Natural killer cell treated with Interleukin-12 subunit alpha and Interleukin-12 subunit beta and Interleukin-15 and Interleukin-18, amount 100 ng/mL, for 72 hours (primary cell): ENCODE measurements around the gene ZDHHC3. TPM values are rescaled to one million over a fixed set of nuclear protein-coding genes. Genes with fewer than 3 reads are reported as not detected.

ENCODE experiments used
- ATAC-seq, 2 donors: fragments of 150-1000 bp; cut with Tn5 transposase in 1 of 2; sonication (Bioruptor Pico), chemical (Tn5 transposase) in 1 of 2; 2 replicates each; pipeline ENCODE4 v1.10.0; 2021
- DNase-seq: peaks from one replicate; pipeline ENCODE4 v3.0.0; 2022; ENCODE audit warnings: low spot score
- H3K27ac Mint-ChIP-seq, 2 donors: 1 replicate in 1 of 2; 2 replicates in 1 of 2; pipeline ENCODE4 v1.8.0; 2022; ENCODE audit warnings: mixed read lengths in 2 of 2, mild to moderate bottlenecking in 1 of 2, moderate library complexity in 1 of 2
- H3K27me3 Mint-ChIP-seq, 2 donors: 1 replicate in 1 of 2; 2 replicates in 1 of 2; pipeline ENCODE4 v1.8.0; 2022; ENCODE audit warnings: mixed read lengths in 2 of 2
- H3K36me3 Mint-ChIP-seq: one replicate; pipeline ENCODE4 v1.8.0; 2022; ENCODE audit warnings: mixed read lengths
- H3K4me1 Mint-ChIP-seq, 2 donors: 1 replicate in 1 of 2; 2 replicates in 1 of 2; pipeline ENCODE4 v1.8.0; 2022; ENCODE audit warnings: low read depth in 2 of 2, mixed read lengths in 2 of 2, mild to moderate bottlenecking in 1 of 2
- H3K4me3 Mint-ChIP-seq: one replicate; pipeline ENCODE4 v1.8.0; 2022; ENCODE audit warnings: mixed read lengths
- H3K9me3 Mint-ChIP-seq: 2 replicates; pipeline ENCODE4 v1.8.0; 2022; ENCODE audit warnings: mixed read lengths
- total RNA-seq, 2 donors: library from RNA; stranded (reverse); gene quantifications; one replicate each; pipeline ENCODE4 v1.2.3, GENCODE V29; 2022

ZDHHC3 gene
- total RNA-seq, 2 donors from 2014 or later = 63.8 to 122 TPM

DNA sequence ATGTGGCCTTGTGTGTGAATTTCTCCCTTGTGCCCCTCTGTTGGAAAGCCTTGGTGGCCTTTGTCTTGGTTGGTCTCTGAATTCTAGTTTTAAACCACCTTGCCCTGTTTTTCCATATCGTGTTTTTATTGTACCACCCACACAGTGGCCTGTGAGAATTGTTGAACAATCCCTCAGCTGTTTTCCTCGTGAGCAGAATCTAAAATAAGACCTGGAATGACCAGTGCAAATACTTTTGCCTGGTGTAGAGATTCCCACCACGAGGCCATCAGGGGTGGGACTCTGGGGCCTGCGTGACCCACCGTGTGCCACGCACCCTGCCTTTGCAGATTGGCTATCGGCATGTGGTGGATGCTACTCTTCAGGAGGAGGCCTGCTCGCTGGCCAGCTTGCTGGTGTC lies 31.1 kb upstream of the ZDHHC3 start:
- DNase-seq (no peak), ATAC-seq (no peak)
- H3K27me3 Mint-ChIP-seq = no peaks in the 10 kb centered on the region
- H3K4me1 Mint-ChIP-seq = peaks cover 21 to 25% of the 10 kb centered on the region in 2 donors
- H3K36me3 Mint-ChIP-seq = peaks cover 25% of the 10 kb centered on the region
- H3K27ac Mint-ChIP-seq = no peak overlapping the region
- H3K9me3 Mint-ChIP-seq = no peaks in the 10 kb centered on the region
- no peak overlapping the region for H3K4me3 Mint-ChIP-seq

DNA sequence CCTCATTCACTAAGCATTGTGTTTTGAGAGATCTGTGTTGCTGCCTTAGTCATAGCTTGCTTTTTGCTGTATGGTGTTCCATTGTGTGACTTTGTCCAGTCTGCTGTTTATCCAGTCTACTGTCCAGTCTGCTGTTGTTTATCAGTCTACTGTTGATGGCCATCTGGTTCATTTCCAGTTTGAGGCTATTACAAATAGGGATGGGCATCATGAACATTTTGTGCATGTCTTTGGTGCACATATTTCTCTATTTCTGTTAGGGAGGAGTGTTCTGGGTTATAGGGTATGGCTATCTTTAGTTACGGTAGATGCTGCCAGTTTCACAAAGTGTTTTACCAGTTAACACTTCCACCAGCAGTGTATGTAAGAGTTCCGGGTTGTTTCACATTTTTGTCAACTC lies 27.9 kb upstream of the ZDHHC3 start:
- ATAC-seq = no peak
- Mint-ChIP-seq H3K4me1 (peaks cover 21 to 26% of the 10 kb centered on the region in 2 donors), H3K4me3 (peak overlapping the region; percentile 20), H3K27ac (no peak overlapping the region), H3K9me3 (no peaks in the 10 kb centered on the region), H3K27me3 (no peaks in the 10 kb centered on the region), H3K36me3 (peaks cover 34% of the 10 kb centered on the region)
- no peak for DNase-seq

DNA sequence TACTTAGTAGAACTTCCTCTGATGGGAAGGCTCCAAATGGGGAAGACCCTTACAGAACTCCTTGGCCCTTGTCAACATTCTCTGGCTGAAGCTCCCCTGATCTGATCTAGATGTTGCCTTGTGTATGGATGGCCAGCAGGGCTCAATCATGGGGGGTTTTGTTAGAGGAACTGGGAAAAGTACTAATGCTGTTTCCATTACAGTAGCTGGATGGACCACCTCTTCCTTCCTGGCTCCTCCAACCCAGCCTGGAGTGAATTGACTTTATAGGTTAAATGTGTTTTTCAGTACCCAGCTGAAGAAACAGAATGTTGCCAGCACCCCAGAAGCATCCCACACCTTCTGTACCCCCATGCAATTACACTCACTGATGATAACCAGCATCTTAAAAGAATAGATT lies 27.4 kb upstream of the ZDHHC3 start:
- no peak for ATAC-seq
- H3K27me3 Mint-ChIP-seq = no peaks in the 10 kb centered on the region
- H3K4me1 Mint-ChIP-seq = peaks cover 21 to 26% of the 10 kb centered on the region in 2 donors
- DNase-seq = no peak
- H3K9me3 Mint-ChIP-seq = no peaks in the 10 kb centered on the region
- peaks cover 34% of the 10 kb centered on the region for H3K36me3 Mint-ChIP-seq
- H3K4me3 Mint-ChIP-seq = peak overlapping the region; percentile 20
- no peak overlapping the region for H3K27ac Mint-ChIP-seq

DNA sequence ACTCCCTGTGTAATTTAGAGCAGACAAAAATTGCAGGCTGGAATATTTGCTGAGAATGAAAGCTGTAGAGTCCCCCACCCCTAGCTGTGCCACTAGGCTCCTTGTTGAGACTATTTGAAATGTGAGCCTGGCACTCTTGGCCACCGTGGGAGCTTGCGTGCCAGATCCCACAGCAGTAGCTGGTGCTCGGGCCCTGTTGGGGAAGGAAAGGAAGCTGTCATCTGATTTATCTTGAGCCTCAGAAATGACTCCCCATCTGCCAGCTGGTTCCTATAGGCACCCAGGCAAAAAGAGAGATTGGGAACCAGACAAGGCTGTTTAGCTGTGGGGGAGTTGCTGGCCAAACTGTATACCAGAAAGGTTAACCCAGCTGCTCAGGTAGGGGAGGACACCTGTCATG lies 26.7 kb upstream of the ZDHHC3 start:
- H3K27me3 Mint-ChIP-seq = no peaks in the 10 kb centered on the region
- no peak overlapping the region for H3K27ac Mint-ChIP-seq
- ATAC-seq = no peak
- no peaks in the 10 kb centered on the region for H3K9me3 Mint-ChIP-seq
- H3K36me3 Mint-ChIP-seq = peaks cover 28% of the 10 kb centered on the region
- H3K4me1 Mint-ChIP-seq = peaks cover 21 to 22% of the 10 kb centered on the region in 2 donors
- DNase-seq = no peak
- no peak overlapping the region for H3K4me3 Mint-ChIP-seq

DNA sequence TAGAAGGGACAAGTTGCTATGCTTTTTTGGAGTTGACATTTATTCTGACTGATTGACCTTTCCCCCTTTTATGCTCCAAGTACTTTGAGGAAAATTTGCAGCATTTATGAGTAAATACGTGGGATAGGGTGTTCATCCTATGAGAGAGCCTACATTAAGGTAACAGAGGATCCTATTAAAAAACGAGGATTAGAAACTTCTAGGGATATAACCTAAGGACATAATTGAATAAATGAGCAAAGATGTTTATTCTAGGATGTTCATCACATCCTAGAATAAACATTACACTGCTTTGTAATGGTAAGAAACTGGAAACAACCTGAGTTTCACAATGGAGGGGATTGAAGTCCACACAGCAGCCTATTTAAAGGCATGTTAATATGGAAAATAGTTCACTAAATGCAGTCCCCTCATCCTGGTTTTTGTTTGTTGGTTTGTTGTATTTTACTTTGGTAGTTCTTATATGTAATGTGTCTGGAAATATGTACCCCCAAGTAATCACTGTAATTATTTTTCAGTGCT lies 26.2 kb upstream of the ZDHHC3 start:
- Mint-ChIP-seq H3K4me1 (peaks cover 21 to 22% of the 10 kb centered on the region in 2 donors), H3K27ac (no peak overlapping the region)

DNA sequence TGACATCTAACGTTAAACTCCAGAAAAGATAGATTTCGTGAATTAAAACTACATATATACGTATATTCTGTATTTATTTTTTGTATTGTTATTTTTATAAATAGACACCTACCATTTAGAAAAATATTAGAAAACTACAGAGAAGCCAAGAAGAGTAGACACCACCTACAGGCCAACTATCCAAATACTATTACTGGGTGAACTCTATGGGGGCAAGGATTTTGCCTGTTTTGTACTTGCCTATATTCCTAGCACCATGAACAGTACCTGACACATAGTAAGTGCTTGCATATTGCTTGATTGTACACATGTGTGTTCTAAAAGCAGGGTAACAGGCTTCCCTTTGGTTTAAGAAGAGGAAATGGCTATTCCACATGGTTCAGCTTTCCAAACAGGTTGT lies 25.8 kb upstream of the ZDHHC3 start:
- Mint-ChIP-seq H3K27me3 (no peaks in the 10 kb centered on the region), H3K27ac (no peak overlapping the region), H3K9me3 (no peaks in the 10 kb centered on the region), H3K4me1 (peaks cover 17 to 18% of the 10 kb centered on the region in 2 donors), H3K4me3 (no peak overlapping the region), H3K36me3 (peaks cover 28% of the 10 kb centered on the region)
- no peak for DNase-seq
- ATAC-seq = no peak

More for the DNA sequence above, 26.2 kb upstream of the ZDHHC3 start:
- DNase-seq (no peak), ATAC-seq (no peak)
- no peaks in the 10 kb centered on the region for H3K27me3 Mint-ChIP-seq
- H3K4me3 Mint-ChIP-seq = no peak overlapping the region
- H3K36me3 Mint-ChIP-seq = peaks cover 28% of the 10 kb centered on the region
- H3K9me3 Mint-ChIP-seq = no peaks in the 10 kb centered on the region

DNA sequence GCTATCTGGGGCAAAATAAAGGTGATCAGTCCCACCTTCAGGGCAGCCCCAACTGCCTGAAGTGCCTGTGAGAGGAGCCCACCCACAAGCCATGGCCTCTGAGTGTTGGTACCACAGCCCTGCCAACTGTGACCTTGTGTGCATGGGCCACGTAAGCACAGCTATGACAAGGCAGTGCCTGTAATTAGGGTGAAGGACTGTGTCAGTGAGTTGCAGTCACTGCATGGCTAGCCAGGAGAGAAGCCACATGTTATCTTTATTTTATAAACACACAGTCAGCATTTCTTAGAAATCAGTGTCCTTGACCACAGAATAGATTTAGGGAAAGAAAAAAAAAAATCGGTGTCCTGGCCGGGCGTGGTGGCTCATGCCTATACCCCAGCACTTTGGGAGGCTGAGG lies 24.8 kb upstream of the ZDHHC3 start:
- Mint-ChIP-seq H3K36me3 (peaks cover 28% of the 10 kb centered on the region), H3K4me3 (no peak overlapping the region), H3K4me1 (peaks cover 17 to 18% of the 10 kb centered on the region in 2 donors), H3K9me3 (no peaks in the 10 kb centered on the region), H3K27me3 (no peaks in the 10 kb centered on the region), H3K27ac (no peak overlapping the region)
- no peak for DNase-seq
- ATAC-seq = no peak

DNA sequence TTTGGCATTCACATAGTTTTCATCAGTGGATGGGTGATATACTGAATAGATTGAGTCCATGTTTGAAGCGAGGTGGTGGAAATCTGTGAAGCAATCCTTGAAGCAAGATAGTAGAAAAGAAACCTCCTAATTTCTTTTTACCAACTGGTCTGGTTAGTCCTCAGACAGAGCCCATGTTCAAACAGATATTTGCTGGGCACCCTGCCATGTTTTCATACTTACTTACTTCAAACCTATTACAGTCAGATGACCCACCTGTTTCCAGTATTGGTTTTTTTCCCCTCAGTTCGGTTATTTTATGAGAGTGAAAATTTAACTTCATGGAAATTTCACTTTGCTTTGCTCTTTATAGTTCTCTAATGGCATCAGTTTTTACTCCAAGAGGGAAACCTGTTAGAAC lies 23.8 kb upstream of the ZDHHC3 start:
- ATAC-seq (no peak), DNase-seq (no peak)
- Mint-ChIP-seq H3K4me3 (no peak overlapping the region), H3K9me3 (no peaks in the 10 kb centered on the region), H3K27ac (no peak overlapping the region), H3K4me1 (peaks cover 8 to 12% of the 10 kb centered on the region in 2 donors), H3K36me3 (peaks cover 18% of the 10 kb centered on the region), H3K27me3 (no peaks in the 10 kb centered on the region)

DNA sequence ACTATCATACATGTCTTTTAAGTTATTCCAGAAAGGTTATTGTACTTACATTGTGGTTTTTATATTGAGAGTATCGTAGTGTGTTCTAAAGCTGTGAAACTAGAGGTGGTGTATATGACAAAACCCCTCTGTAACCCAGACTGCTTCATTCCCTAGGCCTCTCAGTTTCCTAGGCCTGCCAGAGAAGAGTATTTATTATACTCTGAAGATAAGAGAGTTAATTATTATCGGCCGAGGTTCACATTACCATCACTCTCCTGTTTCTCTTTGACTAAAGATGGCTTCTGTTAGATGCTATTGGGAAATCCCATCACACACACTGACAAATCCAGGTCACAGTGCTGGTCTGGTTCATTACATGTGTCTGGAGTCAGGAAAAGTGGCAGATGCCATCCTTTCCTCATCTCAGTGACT lies 20.6 kb upstream of the ZDHHC3 start:
- Mint-ChIP-seq H3K36me3 (peaks cover 19% of the 10 kb centered on the region), H3K4me3 (no peak overlapping the region), H3K4me1 (peaks cover 9 to 21% of the 10 kb centered on the region in 2 donors), H3K27ac (peak overlapping the region in 1 of 2 donors; percentile 11), H3K27me3 (no peaks in the 10 kb centered on the region), H3K9me3 (no peaks in the 10 kb centered on the region)
- ATAC-seq (no peak), DNase-seq (no peak)

DNA sequence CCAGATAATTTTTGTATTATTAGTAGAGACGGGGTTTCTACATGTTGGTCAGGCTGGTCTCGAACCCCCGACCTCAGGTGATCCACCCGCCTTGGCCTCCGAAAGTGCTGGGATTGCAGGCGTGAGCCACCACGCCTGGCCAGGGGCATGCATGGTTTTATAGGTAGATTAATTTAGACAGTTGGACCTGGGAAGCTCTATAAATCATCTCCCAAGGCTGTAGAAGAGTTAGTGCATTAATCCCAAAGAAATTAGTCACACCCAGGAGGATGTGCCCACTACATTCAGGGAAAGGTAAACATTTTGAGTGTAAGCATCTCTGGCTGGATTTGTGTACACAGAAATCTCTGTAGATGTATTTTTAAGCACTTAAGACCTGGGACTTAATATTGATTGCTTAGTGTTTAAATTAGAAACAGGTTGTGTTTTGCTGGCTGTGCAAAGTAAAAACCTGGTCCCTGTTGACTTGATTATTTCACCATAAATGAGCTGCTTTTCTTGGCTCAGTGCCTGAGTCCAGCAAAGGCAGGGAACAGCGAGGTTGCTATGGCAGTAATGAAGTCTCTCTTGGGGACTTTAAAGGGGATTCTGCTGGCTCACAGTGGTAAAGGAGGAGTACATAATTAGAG lies 19.3 kb upstream of the ZDHHC3 start:
- peaks cover 9 to 23% of the 10 kb centered on the region in 2 donors for H3K4me1 Mint-ChIP-seq
- no peaks in the 10 kb centered on the region for H3K9me3 Mint-ChIP-seq

DNA sequence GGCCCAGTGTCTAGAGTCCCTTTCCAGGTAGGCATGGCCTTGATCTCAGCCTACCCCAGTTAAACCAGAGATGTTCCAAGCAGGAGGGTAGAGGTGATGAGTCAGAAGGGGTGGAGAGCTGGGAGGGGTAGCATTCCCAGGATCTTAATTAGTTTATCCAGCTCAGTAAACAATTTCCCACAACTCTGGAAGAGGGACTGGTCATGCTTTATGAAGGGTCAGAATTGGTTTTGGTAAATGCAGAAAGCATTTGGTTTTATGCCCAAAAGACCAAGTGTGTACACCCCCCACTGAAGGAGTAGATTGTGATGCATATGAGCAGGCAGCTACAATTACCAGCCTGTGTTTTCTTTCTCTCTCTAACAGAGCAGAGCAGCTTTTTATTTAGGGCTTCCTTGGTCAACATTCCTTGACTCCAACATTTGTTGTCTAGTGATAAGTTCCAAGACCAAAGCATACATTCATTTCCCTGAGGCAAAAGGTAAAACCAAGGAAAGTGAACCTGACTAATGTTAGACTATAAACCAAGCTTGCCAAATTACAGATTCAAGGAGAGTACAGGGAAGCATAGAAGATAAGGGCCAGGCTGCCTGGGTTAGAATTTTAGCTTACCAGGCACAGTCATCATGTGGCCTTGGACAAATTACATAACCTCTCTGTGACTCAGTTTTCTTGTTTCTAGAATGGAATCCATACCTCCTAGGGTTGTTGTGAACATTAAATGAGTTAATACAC lies 17.7 kb upstream of the ZDHHC3 start:
- no peak overlapping the region for H3K27ac Mint-ChIP-seq
- H3K4me3 Mint-ChIP-seq = no peak overlapping the region
- no peaks in the 10 kb centered on the region for H3K9me3 Mint-ChIP-seq
- peaks cover 9 to 23% of the 10 kb centered on the region in 2 donors for H3K4me1 Mint-ChIP-seq
- no peak for DNase-seq
- ATAC-seq = no peak
- no peaks in the 10 kb centered on the region for H3K27me3 Mint-ChIP-seq
- H3K36me3 Mint-ChIP-seq = peaks cover 16% of the 10 kb centered on the region

More for the DNA sequence above, 19.3 kb upstream of the ZDHHC3 start:
- no peak overlapping the region for H3K4me3 Mint-ChIP-seq
- ATAC-seq (no peak), DNase-seq (no peak)
- peaks cover 19% of the 10 kb centered on the region for H3K36me3 Mint-ChIP-seq
- peak overlapping the region in 1 of 2 donors; percentile 11 for H3K27ac Mint-ChIP-seq
- H3K27me3 Mint-ChIP-seq = no peaks in the 10 kb centered on the region

DNA sequence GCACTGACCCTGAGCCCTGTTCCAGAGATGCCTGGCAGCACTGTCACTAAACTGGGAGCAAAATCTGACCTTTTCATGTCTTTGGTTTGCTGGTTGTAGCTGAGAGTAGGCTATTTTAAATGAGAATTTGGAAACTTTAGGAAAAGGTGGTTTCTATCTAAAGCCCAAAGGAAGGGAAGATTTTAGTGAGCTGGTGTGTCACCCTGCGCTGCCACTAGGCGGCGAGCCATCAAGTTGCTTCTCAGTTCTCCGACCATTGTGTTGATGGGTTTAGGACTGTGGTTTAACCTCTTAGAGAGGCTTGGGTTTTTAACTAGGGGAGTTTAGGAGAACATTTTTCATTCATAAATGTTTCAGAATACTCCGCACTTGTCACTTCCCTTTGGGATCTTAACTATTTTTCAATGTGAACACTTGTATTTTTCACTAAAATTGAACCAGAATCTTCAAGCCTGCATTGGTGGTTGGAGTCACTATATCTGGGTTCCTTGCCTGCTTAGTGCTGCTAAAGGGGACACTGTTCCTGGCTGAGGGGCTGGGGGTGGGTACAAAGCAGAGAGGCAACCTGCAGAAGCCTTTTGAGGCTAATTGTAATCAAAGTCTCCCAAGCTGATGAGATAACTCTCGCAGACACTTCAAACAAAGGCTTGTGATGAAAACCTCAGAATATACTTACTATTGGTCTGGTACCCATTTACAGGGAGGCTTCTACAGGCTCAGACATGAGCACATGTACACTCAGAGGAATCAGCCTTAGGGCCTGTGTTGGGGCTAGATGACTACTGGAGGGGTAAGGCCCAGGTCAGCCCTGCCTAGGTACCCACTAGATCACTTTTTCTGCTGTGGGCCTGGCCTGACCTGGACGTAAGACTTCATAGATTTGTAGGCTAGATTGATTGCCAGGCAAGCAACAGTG lies 16.8 kb upstream of the ZDHHC3 start:
- Mint-ChIP-seq H3K4me3 (no peak overlapping the region), H3K27ac (no peak overlapping the region), H3K9me3 (no peaks in the 10 kb centered on the region), H3K36me3 (peaks cover 16% of the 10 kb centered on the region), H3K4me1 (peaks cover 15 to 31% of the 10 kb centered on the region in 2 donors), H3K27me3 (no peaks in the 10 kb centered on the region)
- ATAC-seq (peak; percentile 54 to 63), DNase-seq (no peak)

DNA sequence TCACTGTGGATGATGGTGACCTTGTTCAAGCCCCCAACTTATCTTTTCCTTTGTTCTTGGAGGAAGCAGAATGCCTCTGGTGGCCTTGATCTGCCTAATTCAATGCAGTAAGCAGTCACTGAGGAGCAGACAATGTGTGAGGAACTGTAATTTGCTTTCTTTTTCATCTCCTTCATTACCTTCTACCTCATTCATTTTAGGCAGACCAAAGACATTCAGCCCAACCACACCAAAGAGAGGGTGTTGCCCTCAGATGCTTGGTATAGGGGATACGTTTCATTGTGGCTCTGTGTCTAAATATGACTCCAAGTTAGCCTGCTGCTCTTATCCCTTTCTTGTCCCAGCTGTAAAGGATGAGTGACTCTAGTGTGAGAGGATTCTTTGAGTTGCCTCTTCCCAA lies 15.4 kb upstream of the ZDHHC3 start:
- Mint-ChIP-seq H3K27ac (no peak overlapping the region), H3K4me3 (no peak overlapping the region), H3K36me3 (peaks cover 16% of the 10 kb centered on the region), H3K9me3 (no peaks in the 10 kb centered on the region), H3K27me3 (no peaks in the 10 kb centered on the region), H3K4me1 (peaks cover 19 to 40% of the 10 kb centered on the region in 2 donors)
- DNase-seq = no peak
- ATAC-seq = no peak
